Ecto neural progenitor cell (in vitro differentiated cells): ENCODE data around the gene KIAA1217.

Source experiments
- DNase-seq: peaks from one replicate; pipeline ENCODE4 v3.0.0-alpha.2; 2018; ENCODE audit warnings: low spot score

The KIAA1217 gene

DNA sequence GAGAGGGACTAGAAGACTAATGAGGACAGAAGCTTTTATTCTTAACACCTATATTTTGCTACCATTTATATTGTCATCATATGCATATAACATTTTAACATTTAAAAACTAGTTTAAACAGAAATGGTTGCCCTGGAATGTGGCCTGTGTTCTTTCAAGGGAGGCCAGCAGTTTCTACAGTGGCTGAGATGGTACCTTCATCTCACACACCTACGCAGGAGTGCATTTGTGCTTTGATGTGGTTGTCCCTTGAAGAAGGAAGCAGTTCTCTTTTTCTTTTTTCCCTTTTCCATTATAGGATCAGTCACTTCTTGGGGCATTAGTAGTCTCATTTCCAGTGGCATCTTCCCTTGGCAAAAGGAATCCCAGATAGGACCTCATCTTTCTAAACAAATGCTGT is 38.9 kb downstream of the KIAA1217 start:
- no peak for DNase-seq

DNA sequence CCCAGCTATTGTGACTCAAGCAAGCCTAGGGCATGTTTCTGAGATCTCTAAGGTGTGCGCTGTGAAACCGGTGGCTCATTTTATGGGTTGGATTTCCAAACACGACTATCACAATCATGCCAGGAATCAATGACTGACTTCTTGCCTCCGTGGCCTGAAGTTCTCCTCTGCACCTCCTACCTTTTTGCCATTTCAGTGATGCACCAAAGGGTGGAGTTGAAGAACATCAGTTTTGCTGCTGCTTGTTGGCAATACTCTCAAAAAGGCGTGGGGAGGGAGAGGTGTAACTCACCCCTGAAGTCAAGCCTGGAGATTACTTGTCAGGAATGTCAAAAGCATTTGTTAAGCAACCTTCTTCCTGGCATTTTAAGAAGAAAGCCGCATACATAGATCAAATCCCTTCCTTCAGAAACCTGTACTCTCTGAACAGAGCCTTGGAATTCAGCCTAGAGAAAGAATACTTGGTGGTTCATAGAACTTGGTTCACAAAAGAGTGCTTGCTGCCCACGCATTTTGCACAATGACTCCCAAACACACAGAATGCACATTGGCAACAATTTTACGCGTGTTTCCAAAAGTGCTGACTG is 41.0 kb downstream of the KIAA1217 start:
- DNase-seq, result no peak

DNA sequence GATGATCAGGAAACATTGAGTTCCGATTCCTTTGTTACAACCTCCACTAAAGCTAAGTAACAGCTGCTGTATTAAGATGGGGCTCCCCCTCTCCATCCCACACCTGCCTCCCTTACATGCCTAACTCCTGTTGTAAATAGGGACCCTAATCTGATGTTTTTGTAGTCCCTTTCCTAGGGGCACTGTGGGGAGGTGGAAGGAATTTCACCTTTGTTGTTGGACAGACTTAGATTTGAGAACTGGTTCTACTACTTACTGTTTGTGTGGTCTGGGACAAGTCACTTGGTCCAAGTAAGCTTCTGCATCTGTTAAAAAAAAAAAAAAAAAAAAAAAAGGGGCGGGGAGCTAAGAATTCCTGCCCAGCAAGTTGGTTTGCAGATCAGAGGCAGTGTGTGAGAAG is 42.6 kb downstream of the KIAA1217 start:
- DNase-seq, result no peak

DNA sequence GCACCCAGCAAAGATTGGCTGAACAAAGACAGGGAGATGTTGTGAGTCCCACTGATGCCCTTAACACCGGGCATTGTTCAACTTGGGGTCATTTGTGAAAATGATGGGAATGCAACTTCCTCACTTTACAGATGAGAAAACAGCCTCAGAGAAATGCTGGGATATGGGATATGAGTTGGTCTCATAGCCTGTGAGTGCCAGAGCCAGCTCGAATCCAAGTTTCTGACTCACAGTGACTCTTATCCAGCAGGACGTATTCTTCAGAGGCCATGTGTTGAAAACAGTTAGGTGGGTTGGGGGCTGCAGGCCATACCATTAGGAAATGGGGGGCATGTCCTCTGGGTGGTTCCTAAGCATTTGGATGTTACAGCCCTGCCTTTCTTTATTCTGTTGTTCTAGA is 45.2 kb downstream of the KIAA1217 start:
- no peak for DNase-seq

DNA sequence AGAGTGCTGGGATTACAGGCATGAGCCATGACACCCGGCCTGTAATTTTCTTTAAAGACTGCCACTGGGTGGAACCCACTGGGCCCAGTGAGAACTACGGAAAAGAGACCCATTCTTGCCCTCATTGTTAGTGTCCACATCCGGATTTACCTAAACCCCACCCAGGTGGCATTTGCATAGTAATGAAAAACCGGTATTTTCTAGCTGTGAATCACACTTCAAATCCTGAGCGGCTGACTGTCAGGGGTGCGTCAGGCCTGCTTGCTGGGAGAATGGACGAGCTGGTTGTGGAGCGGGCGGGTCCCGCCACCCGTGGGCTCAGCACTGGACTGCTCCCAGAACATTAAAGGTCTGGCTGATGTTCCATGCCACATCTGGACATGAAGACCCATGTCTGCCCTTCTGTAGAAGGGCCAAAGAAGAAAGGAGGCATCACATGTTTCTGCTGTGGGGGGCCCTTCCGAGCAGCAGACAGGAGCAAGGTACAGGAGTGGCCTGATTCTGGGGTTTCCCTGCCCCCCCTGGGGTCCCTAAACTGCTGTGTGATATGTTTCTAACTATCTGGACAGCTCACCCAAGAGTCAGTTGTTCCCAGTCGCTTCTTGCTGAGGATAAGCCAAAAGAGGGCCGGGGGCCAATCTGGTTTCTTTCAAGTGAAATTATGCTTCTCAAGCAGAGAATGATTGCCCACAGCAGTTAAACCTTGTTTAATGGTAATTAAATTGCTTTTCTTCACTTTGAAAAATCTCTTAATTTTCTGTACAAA is 46.4 kb downstream of the KIAA1217 start:
- peak; percentile 56 for DNase-seq

DNA sequence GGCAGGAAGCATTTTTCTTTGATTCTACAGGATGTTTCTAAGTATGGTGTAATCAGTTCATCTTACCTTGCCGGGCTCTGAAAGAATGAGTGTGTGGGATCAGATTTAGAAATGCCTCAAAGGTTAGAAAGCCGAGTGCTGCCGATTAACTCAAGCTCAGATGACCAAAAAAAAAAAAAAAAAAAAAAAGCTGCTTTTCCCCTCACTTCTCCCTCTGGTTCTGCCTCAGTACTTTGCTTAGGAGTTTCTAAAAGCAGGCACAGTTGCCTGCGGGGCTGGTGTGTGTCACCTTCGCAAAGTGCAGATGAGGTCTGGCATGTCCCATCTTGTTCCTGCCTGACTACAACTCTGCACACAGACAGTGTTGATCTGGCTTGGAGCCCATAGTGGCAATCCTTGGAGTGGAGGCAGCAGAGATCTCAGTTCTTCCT is 47.0 kb downstream of the KIAA1217 start:
- DNase-seq, result no peak

DNA sequence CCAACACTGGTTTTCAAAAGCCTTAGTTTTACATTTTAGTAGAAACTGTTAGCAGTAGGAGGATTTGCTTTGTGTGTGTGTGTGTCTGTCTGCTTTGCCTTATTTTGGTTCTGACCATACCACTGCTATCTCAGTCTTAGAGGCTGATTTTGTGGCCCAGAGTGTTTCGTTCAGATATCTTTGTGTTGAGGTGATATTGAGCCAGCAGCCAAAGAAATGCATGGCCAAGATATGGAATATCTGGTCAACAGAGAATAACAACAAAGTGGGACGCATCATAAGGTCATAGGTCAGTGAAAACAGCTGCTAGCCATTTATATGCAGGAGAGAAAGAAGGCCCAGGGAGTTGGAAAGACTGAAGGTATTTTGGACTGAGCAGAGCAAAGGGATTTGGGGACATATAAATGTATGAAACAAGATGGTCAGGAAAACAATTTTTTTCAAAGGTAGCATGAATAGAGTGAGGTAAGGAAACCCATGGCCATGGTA is 47.7 kb downstream of the KIAA1217 start:
- DNase-seq, result no peak

DNA sequence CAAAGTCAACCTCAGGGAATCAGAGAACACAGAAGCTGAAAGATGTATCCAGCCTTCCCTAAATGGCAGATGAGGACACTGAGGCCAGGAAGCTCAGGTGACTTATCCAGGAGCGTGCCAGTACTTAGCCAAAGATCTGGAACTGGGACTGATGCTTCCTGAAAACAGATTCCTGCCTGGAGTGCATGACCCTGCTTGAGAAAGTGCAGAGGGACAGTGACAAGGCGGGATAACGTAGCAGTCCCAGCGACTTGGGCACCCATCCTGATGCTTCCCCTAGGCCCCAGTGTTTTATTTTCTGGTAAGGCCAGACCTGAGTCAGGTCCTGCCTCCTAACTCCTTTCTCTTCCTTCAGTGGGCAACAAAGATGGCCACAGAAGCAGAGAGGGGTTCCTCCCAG is 48.6 kb downstream of the KIAA1217 start:
- DNase-seq, result no peak

DNA sequence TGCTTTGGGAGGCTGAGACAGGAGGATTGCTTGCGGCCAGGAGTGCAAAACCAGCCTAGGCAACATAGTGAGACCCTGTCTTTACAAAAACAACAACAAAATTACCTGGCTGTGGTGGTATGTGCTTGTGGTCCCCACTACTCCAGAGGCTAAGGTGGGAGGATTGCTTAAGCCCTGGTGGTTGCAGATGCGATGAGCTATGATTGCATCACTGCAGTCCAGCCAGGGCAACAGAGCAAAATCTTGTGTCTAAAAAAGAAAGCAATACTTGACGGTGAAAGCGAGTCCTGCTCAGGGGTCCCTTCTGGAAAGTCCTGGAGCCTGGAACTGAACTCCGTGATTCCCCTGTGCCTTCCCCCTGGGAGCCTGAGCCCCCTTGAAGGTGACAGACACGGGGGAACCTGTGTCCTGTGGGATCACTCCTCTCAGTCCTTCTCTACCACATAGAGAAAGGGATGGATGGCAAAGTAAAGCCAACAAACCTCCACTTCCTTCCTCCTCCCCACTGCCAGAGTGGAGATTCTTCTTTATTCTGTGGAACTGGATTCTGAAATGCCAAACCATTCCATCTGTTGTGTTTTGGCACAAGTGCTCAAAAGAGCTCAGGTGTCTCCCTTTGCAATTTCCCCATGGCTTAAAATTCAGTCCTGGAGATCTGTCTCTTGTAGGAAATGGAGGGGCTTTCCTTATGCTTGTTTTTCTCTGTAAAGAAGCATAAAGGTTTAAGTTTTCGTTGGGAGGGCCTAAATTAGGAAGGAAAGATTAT is 50.6 kb downstream of the KIAA1217 start:
- no peak for DNase-seq

DNA sequence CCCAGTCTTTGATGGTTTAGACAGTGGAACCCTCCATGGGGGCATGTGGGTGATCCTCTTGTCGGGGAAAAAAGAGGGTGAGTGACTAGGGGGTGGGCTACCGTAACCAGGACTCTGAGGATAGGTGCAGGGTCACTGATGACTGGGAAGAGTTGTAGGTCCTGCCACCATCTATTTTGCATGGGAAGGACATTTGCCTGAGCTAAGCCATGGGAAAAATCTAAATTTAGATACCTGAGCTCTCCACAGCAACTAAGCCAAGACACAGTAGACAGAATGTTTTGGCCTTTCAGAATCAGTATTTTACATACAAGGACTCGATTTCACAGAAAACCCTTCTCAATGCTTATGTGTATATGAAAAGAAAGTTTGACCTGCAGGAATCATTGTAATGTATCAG is 52.7 kb downstream of the KIAA1217 start:
- DNase-seq, result no peak

DNA sequence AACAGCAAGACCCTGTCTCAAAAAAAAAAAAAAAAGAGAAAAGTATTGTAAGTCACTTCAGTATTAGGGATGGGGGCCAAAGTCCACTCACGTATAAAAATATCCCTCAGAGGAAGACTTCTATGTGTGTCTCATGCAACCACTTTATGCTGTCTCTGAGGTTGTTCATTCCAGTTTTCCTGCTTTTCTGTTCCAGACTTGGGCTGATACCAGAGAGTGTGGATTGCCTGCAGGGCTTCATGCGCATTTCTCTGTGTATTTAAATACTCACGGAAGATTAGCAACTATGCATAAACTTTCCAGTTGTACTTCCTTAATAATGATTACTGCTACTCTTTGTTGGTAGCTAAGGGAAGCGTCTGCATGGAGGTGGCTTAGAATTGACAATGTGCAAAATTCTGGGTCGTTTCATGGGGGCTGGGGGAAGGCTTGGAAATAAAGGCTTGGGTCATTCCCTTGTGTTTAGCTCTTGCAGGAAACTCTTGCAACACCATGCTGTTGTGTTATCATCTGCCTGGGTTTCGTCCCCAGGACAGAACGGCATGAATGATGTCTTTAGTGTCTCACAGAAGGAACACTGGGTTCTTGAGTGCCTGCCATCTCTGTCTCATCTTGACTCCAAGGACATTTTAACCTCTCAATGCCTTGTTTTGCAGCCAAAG is 54.1 kb downstream of the KIAA1217 start:
- no peak for DNase-seq

DNA sequence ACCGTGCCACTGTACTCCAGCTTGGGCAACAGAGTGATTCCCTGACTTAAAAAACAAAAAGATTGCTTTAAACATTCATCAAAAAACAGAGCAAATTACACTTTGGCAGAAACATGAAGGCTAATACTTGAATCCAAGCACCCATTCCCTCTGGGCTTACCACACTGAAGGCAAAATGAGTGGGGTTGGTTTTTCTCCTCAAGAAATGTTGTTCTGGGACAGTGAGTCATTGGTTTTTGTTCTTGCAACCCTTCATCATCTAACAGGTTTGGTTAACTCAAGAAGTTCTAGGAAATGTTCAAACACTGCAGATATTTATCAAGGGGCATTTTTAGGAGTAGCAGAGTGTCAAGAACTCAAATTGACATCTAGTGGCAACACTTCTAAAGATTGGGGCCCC is 60.5 kb downstream of the KIAA1217 start:
- no peak for DNase-seq

DNA sequence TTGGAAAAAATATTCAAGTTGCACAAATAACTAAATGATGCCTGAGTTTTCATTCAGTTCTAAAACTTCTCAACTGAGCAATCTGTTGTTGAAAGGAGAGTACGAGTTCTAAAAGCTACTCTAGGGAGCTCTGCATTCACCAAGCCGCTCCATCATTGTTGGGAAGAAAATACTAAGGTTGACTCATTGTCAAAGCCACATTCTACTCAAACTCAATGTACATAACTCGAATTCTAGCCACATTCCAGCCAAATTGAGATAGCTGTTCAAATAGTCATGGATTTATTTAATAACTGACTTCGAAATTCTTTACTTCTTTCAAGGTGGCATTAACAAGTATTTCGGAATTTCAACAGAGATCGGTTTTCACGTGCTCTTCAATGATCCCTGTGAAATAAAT is 63.4 kb downstream of the KIAA1217 start:
- no peak for DNase-seq

DNA sequence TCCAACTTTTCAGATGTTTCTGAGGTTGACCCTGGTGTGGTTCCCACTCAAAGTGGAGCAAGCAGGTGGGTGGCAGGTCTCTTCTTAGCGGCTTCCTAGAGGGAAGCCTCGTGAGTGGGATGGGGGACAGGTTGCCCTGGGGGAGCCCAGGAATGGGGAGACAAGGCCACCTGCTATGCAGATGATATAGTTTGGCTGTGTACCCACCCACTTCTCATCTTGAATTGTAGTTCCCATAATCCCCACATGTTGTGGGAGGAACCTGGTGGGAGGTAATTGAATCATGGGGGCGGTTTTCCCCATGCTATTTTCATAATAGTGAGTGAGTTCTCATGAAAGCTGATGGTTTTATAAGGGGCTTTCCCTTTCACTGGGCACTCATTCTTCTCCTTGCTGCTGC is 68.3 kb downstream of the KIAA1217 start:
- DNase-seq, result no peak

DNA sequence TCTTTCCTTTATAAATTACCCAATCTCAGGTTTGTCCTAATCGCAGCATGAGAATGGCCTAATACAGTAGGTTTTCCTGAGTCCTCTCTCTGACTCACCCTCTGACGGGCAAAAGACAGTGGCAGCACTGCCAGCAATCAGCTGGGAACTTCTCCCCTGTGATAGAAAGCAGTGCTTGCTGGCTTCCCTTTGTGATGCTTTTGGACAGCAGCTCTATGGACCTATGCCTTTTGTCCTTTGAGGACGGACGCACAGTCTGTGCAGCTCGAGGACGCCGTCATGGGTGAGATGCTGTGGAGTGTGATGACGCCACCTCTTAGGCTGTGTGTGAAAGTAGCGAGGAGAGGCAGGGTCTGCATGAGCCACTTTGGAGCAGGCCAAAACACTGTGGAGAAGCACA is 68.8 kb downstream of the KIAA1217 start:
- DNase-seq, result no peak

DNA sequence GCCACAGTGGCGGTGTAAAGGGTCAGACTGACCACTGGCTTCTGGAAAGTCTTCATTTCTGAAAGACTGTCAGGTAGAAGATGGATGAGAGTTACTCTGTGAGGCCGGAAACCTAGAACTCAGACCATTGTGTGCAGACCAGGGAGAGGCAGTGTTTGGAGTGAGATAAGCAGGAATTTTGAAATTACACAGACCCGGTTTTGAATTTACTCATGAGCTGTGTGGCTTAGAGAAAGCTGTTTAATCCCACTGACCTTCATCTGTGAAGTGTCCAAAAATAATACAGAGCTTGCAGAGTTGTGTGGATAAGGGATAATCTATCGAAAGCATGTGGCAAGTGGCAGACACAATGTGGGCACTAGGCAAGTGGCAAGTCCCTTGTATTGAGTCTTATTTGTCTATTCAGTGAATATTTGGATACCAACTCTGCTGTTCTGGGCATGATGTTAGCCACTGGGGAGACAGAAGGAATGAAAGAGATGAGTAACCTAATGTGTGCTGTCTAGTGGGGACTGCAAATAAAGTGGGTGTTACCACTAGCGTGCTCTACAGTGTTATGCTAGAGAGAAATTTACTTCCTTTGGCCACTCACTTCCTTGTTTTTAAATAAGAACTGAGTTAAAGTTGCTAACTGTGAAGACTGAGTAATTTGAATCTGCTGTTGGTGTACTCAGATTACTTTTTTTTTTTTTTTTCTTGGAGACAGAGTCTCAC is 69.4 kb downstream of the KIAA1217 start:
- DNase-seq, result no peak

DNA sequence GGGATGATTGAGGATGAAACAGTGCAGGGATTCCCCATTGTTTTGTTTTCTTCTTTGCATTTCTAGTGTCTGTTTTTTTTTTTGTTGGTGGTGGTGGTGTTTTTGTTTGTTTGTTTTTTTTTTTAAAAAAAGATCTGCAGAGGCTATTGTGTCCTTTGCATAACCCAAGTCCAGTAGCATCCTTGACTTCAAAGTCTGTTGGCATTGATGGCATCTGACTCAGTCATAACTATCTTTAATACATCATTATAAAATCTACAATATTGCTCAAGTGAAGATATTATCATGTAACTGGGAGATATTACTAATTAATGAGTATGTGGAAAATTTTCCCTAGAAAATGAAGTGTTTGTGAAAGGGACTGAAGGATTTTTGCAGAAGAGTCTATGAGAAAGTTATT is 70.2 kb downstream of the KIAA1217 start:
- no peak for DNase-seq

DNA sequence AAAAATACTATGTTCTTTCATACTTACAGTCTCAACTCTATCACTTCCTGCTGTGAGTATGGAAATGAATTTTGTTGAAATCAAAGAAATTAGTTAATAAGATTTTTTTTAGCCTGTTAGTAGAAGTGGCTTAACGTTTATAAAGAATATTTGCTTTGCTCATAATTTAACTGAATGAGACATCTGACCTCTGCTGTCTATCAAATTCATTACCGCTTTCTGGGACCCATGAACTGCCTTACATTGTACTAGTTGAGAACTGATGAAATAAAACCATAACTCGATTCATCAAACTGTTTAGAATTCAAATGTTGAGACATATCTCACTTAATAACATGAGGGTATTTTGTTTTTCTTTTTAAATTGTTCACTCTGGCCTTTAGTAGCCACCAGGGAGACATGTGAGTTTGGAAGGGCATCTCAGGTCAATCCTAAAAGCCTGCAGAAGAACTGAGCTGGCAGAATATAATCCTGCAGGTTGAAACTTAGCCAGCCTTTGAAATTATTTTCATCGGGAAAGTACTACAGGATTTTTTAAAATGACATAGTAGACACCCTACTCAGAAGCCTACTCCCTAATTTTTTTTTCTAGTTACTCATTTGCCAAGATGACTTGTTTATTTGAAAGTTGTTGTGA is 78.7 kb downstream of the KIAA1217 start:
- DNase-seq, result no peak

DNA sequence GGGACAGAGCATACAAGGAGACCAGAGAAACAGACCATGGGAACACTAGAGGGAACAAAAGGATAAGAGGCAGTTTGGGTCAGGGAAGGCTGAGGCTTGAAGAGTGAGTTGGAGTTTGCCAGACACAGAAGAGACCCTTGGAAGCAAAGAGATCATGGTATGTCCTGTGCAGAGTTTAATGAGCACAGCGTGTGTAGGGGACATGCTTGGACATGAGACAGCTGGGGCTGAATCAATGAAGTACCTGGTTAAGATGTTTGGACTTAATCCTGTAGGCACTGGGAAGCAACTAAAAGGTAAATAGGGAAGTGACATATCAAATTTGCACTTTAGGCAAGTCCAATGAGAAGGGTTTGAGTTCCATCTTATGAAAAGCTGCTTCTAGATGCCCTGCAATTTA is 79.6 kb downstream of the KIAA1217 start:
- DNase-seq, result no peak

DNA sequence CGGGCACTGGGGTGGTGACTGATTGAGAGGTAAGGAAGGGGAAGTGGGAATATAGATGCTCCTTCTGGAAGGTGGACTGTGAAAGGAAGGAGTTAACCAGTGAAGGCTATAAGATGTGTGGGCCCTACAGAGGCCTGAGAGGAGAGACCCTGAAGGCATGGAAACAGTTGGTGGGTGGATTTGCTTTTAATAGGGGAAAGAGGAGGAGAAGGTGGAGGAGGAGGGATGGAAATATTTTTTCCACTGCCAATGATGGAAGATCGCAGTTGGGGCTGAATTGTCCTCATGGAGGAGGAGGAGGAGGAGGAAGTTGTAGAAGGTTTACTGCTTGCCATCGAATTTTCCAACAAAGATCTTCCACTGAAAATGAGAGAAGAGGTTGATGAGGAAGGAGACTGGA is 80.3 kb downstream of the KIAA1217 start:
- DNase-seq, result no peak
